RWPE1 (cell line): ENCODE data around the gene PDIA5.
A peak's percentile ranks its signal among the peaks of the same experiment; 100 is the strongest.

ENCODE experiments used
- CTCF ChIA-PET: fragments of 350-600 bp; sonication (Branson Sonifier 250); formaldehyde crosslinking; extraction: SDS; loops from one replicate; lab custom pipeline; 2021; lab: Yijun Ruan, JAX
- POLR2A ChIA-PET: fragments of 400-600 bp; formaldehyde crosslinking; extraction: SDS; loops from one replicate; lab custom pipeline; 2020; ENCODE audit warnings: antibody characterized with exemption; ENCODE audit not compliant: low non-redundant PET; lab: Yijun Ruan, JAX
- DNase-seq: peaks from one replicate; pipeline ENCODE4 v3.0.0; 2012; ENCODE audit warnings: low spot score
- H3K27ac ChIP-seq: fragments of 450-650 bp; 2 replicates; pipeline ENCODE4 v1.5.1; 2017
- TF ChIP-seq, protein P1 (sequence below): fragments of 450-650 bp; conservative IDR thresholded peaks from 2 replicates; pipeline ENCODE4 v1.5.1; 2017; ENCODE audit warnings: low read depth, mild to moderate bottlenecking

Gene PDIA5

DNA sequence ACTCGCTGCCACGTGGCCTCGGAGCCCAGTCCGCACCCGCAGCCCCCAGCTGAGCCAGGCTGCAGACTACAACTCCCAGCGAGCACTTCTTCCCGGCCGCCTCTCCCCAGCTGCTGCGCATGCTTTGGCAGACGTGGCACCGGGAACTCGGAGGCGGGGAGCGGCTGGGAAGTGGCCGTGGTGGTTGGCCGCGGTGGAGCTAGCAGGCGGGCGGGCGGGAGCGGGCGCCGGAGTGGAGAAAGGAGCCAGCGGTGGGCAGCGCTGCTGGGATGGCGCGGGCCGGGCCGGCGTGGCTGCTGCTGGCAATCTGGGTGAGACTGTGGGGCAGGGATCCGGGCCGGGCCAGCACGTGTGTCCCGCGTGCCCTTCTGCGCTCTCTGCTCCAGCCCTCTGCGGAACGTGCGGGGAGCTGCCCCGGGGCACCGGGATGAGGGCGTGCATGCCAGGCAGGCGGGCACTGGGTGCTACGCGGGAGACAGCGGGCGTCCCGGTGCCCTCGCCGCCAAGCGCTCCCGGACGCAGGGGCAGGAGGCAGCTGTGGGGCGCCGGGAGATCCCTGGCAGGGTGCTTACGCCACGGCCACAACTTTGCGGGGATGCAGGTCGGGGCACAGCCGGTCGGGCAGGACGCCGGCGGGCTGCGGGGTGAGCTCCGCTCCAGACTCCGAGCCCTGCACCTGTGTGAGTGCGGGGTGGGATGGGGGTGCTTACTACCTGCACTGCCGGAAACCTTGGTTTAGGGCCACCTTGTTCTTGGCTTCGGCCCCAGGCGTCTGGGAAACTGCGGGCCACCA lies at the start of gene PDIA5:
Gene PDIA5 (plus strand): TSS at position 130 of the 793 bp plus-strand sequence. CDS start 140 bp downstream, at position 270.
- ChIA-PET CTCF (interaction anchor here (0.7 to 1.4 kb wide), 3 partner anchors 39 to 192 kb away, joined by 3 to 6 read pairs (median 5); partner anchors contain the start of gene SEMA5B), POLR2A (interaction anchor here (0.6 kb wide), 2 partner anchors 27 to 40 kb away, joined by 3 to 5 read pairs; no protein-coding TSS in a partner anchor)
- peak; percentile 94 for DNase-seq
- TF ChIP-seq, protein P1, sequence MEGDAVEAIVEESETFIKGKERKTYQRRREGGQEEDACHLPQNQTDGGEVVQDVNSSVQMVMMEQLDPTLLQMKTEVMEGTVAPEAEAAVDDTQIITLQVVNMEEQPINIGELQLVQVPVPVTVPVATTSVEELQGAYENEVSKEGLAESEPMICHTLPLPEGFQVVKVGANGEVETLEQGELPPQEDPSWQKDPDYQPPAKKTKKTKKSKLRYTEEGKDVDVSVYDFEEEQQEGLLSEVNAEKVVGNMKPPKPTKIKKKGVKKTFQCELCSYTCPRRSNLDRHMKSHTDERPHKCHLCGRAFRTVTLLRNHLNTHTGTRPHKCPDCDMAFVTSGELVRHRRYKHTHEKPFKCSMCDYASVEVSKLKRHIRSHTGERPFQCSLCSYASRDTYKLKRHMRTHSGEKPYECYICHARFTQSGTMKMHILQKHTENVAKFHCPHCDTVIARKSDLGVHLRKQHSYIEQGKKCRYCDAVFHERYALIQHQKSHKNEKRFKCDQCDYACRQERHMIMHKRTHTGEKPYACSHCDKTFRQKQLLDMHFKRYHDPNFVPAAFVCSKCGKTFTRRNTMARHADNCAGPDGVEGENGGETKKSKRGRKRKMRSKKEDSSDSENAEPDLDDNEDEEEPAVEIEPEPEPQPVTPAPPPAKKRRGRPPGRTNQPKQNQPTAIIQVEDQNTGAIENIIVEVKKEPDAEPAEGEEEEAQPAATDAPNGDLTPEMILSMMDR = no peak
- H3K27ac ChIP-seq = peak within 1 kb of the TSS; percentile 82

DNA sequence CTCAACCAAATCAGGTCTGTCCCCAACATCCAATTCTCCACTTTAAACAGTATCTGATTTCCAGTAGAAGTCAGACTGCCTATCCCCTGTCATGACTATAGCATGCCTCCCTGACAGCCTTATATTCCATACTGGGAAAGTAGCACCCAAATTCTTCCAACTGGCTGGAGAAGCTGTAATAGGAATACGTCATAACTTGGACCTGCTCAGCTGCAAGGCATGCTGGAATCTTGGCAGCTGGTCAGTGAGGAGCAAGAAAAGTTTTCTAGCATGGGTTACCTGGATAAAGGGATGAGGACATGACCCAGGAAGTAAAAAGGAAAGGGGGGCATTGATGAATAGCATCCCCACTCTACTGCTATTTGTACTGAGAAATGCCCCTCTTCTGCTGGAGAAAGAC lies 48.1 kb upstream of the PDIA5 start:
- no peak overlapping the region for H3K27ac ChIP-seq
- ChIA-PET CTCF (interaction anchor here (0.6 kb wide), 1 partner anchor 304 kb away, joined by 3 read pairs; no protein-coding TSS in a partner anchor), POLR2A (no interaction called here)
- no peak for DNase-seq
- TF ChIP-seq, protein P1 = no peak

DNA sequence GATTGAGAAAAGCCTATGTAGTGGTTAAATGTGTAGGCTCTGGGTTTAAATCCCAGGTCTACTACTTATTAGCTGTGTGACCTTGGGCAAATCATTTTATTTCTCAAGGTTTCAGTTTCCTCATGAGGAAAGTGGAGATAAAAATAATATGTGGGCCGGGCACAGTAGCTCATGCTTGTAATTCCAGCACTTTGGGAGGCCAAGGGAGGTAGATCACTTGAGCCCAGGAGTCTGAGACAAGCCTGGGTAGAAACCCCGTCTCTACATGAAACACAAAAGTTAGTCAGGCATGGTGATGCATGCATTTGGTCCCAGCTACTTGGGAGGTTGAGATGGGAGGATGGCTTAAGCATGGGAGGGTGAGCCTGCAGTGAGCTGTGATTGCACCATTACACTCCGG lies 47.7 kb upstream of the PDIA5 start:
- TF ChIP-seq, protein P1 = no peak
- POLR2A ChIA-PET = no interaction called here
- no peak overlapping the region for H3K27ac ChIP-seq
- CTCF ChIA-PET = interaction anchor here (0.6 kb wide), 1 partner anchor 305 kb away, joined by 3 read pairs; no protein-coding TSS in a partner anchor
- no peak for DNase-seq

DNA sequence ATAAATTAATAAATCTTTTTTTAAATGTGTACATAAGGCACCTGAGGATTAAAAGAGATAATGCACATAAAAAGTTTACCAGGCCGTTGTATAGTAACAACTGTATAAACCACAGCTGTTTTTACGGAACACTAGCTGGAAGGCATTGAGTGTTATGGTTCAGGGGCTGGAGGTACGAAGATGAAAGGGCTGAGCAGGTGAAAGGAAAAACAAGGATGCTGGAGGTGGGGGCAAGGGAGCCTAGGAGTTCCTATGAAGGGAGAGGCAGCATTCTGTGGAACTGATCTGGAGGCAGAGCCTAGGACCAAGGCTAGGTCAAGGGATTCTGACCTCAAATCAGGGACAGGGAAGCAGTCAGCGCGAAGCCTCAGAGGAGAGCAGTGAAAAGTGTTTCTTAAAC lies 47.2 kb upstream of the PDIA5 start:
- POLR2A ChIA-PET = no interaction called here
- TF ChIP-seq, protein P1 = no peak
- CTCF ChIA-PET = interaction anchor here (0.6 kb wide), 1 partner anchor 77 kb away, joined by 3 read pairs; no protein-coding TSS in a partner anchor
- no peak for DNase-seq
- no peak overlapping the region for H3K27ac ChIP-seq

DNA sequence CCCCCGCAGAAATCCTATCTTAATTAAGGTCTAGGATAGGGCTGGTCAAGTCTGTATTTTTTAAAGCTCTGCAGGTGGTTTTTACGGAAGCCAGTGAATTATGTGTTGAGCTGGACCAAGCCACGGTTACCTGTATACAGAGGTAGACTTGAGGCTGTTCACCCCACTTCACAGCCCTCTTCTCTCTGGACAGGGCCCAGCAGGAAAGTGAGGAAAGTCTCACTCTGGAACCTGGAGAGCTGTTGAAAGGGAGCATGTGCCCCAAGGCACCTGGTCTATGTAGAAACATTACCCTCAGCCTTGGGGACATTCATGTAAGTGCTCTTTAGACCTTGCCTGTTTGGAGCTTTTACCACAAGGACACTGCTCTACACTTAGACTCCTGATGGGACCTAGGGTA lies 46.1 kb upstream of the PDIA5 start:
- CTCF ChIA-PET = interaction anchor here (0.5 to 1.0 kb wide), 4 partner anchors 13 to 472 kb away, joined by 3 to 5 read pairs (median 3); no protein-coding TSS in a partner anchor

DNA sequence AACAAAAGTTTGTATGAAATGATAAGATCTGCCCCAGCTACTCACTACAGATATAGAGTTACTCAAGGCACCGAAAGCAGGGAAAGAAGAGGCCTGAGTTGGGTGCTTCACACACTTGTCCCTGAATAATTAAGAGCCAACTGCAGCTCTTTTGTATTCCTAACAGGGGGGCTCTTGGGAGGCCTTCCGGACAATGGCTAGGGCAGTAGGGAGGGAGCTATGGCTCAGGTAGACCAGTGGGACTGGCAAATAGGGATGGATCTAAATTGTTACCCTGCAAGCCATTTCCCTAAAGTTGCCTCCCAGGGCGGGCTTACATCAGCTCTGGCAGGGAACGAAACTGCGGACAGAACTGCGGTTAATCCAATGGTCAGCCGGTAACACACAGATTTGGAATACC lies 45.4 kb upstream of the PDIA5 start:
- ChIA-PET POLR2A (no interaction called here), CTCF (interaction anchor here (0.5 to 0.7 kb wide), 2 partner anchors 12 to 152 kb away, joined by 3 read pairs; no protein-coding TSS in a partner anchor)
- H3K27ac ChIP-seq = no peak overlapping the region
- TF ChIP-seq, protein P1 = no peak
- no peak for DNase-seq

More for the DNA sequence above, 46.1 kb upstream of the PDIA5 start:
- no peak overlapping the region for H3K27ac ChIP-seq
- TF ChIP-seq, protein P1 = no peak
- no peak for DNase-seq
- POLR2A ChIA-PET = no interaction called here
